H1 (cell line): ENCODE measurements around the gene KIDINS220. TPM values are rescaled to one million over a fixed set of nuclear protein-coding genes. Genes with fewer than 3 reads are reported as not detected.

Experiments
- CTCF ChIA-PET: fragments of 300-600 bp; sonication (Branson Sonifier 250); formaldehyde crosslinking; loops from one replicate; lab custom pipeline; 2021; ENCODE audit not compliant: partially characterized antibody; lab: Charles Lee
- POLR2A ChIA-PET: fragments of 300-600 bp; sonication (Branson Sonifier 250); formaldehyde crosslinking; loops from one replicate; lab custom pipeline; 2021; ENCODE audit warnings: inconsistent platforms; ENCODE audit not compliant: partially characterized antibody; lab: Charles Lee
- DNase-seq, 2 experiments: peaks; one replicate each; pipeline versions ENCODE4 v3.0.0 to v3.0.0-alpha.2; 2010 to 2022; ENCODE audit warnings: low spot score in 2 of 2, low read depth in 1 of 2, mixed read lengths in 1 of 2
- FAIRE-seq: peaks from 2 replicates; lab custom pipeline; 2011; peaks lifted over from hg19 to GRCh38; lab: Jason Lieb, UNC
- H2AFZ ChIP-seq: 2 replicates; pipeline ENCODE4 v1.8.1; 2012; ENCODE audit warnings: low read length, inconsistent platforms
- H2AK5ac ChIP-seq: 2 replicates; pipeline ENCODE4 v1.6.1; 2013; ENCODE audit warnings: low read depth, low read length
- H2BK120ac ChIP-seq: replicated peaks from 2 replicates; pipeline ENCODE3; 2013; ENCODE audit warnings: low read depth, low read length, inconsistent platforms
- H2BK12ac ChIP-seq: 2 replicates; pipeline ENCODE4 v1.6.1; 2013; ENCODE audit warnings: low read depth, low read length
- H2BK15ac ChIP-seq: 2 replicates; pipeline ENCODE4 v1.6.1; 2013; ENCODE audit warnings: low read length
- H2BK20ac ChIP-seq: 2 replicates; pipeline ENCODE4 v1.6.1; 2013; ENCODE audit warnings: low read length
- H2BK5ac ChIP-seq: 2 replicates; pipeline ENCODE4 v1.6.1; 2013; ENCODE audit warnings: low read depth, low read length
- H3K14ac ChIP-seq: 2 replicates; pipeline ENCODE4 v1.6.1; 2013; ENCODE audit warnings: inconsistent platforms; ENCODE audit not compliant: insufficient read length
- H3K18ac ChIP-seq: 2 replicates; pipeline ENCODE4 v1.6.1; 2013; ENCODE audit warnings: low read length; ENCODE audit errors: extremely low read depth
- H3K23ac ChIP-seq: 2 replicates; pipeline ENCODE4 v1.6.1; 2013; ENCODE audit warnings: inconsistent platforms; ENCODE audit not compliant: insufficient read length
- H3K23me2 ChIP-seq: 2 replicates; pipeline ENCODE4 v1.6.1; 2013; ENCODE audit warnings: low read depth, low read length
- H3K27ac ChIP-seq: 2 replicates; pipeline ENCODE4 v1.6.1; 2011; ENCODE audit warnings: low read depth, low read length, inconsistent platforms
- H3K27me3 ChIP-seq, 4 experiments: replicated peaks in 1 of 4; 1 replicate in 1 of 4; 2 replicates in 3 of 4; pipeline versions ENCODE4 v1.6.1 to v1.8.1; 2011 to 2013; ENCODE audit warnings: low read length in 3 of 4, mild to moderate bottlenecking in 3 of 4, inconsistent platforms in 2 of 4, mixed read lengths in 2 of 4, moderate library complexity in 1 of 4; ENCODE audit not compliant: control insufficient read depth in 3 of 4, insufficient read depth in 3 of 4; ENCODE audit errors: extremely low read depth in 1 of 4
- H3K36me3 ChIP-seq, 4 experiments: 2 replicates each; pipeline versions ENCODE4 v1.6.1 to v1.8.1; 2011 to 2013; ENCODE audit warnings: mild to moderate bottlenecking in 4 of 4, low read length in 3 of 4, moderate library complexity in 2 of 4, control low read depth in 1 of 4, inconsistent platforms in 1 of 4; ENCODE audit not compliant: insufficient read depth in 4 of 4, control insufficient read depth in 2 of 4
- H3K4ac ChIP-seq: replicated peaks from 2 replicates; pipeline ENCODE3; 2013; ENCODE audit warnings: low read length, low read depth, mixed read lengths, inconsistent platforms; ENCODE audit not compliant: insufficient read length
- H3K4me1 ChIP-seq, 4 experiments: replicated peaks in 1 of 4; 1 replicate in 1 of 4; 2 replicates in 3 of 4; pipeline versions ENCODE4 v1.6.1 to v1.8.1; 2011 to 2013; ENCODE audit warnings: low read length in 3 of 4, inconsistent platforms in 2 of 4, mixed read lengths in 1 of 4; ENCODE audit not compliant: insufficient read depth in 4 of 4, control insufficient read depth in 3 of 4
- H3K4me2 ChIP-seq, 2 experiments: 2 replicates each; pipeline versions ENCODE4 v1.6.1 to v1.8.1; 2011 to 2013; ENCODE audit warnings: low read depth in 2 of 2, low read length in 2 of 2, control low read depth in 1 of 2, inconsistent platforms in 1 of 2, mild to moderate bottlenecking in 1 of 2; ENCODE audit not compliant: insufficient read depth in 1 of 2
- H3K4me3 ChIP-seq, 4 experiments: fragments of 200-600, 300-600 bp in 1 of 4; sonication (generic), shearing (Covaris generic), sonication (Bioruptor Twin) in 1 of 4; 2 replicates each; pipeline versions ENCODE4 v1.5.1 to v1.8.1; 2011 to 2016; ENCODE audit warnings: low read length in 4 of 4, low read depth in 3 of 4, control low read depth in 2 of 4, inconsistent platforms in 2 of 4, mild to moderate bottlenecking in 2 of 4, mixed read lengths in 1 of 4, moderate library complexity in 1 of 4; ENCODE audit not compliant: insufficient read depth in 2 of 4; ENCODE audit errors: extremely low read depth in 1 of 4
- H3K56ac ChIP-seq: replicated peaks from 2 replicates; pipeline ENCODE3; 2013; ENCODE audit warnings: low read depth, mild to moderate bottlenecking, mixed read lengths, low read length, inconsistent platforms; ENCODE audit not compliant: insufficient read length
- H3K79me1 ChIP-seq: 2 replicates; pipeline ENCODE4 v1.6.1; 2013; ENCODE audit warnings: low read depth, low read length, control low read depth
- H3K79me2 ChIP-seq, 2 experiments: 2 replicates each; pipeline versions ENCODE4 v1.6.1 to v1.8.1; 2012 to 2013; ENCODE audit warnings: low read length in 2 of 2, mild to moderate bottlenecking in 2 of 2, inconsistent platforms in 1 of 2; ENCODE audit not compliant: insufficient read depth in 2 of 2, control insufficient read depth in 1 of 2
- H3K9ac ChIP-seq, 4 experiments: replicated peaks in 1 of 4; 1 replicate in 1 of 4; 2 replicates in 3 of 4; pipeline versions ENCODE4 v1.6.1 to v1.8.1; 2011 to 2013; ENCODE audit warnings: low read depth in 3 of 4, low read length in 3 of 4, control low read depth in 2 of 4, mild to moderate bottlenecking in 2 of 4, moderate library complexity in 2 of 4, inconsistent platforms in 1 of 4; ENCODE audit errors: extremely low read depth in 1 of 4
- H3K9me3 ChIP-seq, 2 experiments: 2 replicates each; pipeline versions ENCODE4 v1.6.1 to v1.8.1; 2012 to 2013; ENCODE audit warnings: mild to moderate bottlenecking in 2 of 2, moderate library complexity in 2 of 2, control low read depth in 1 of 2, inconsistent platforms in 1 of 2, low read depth in 1 of 2, low read length in 1 of 2, mixed read lengths in 1 of 2; ENCODE audit not compliant: insufficient read depth in 2 of 2
- H4K20me1 ChIP-seq, 2 experiments: replicated peaks in 1 of 2; 2 replicates each; pipeline versions ENCODE3 to v1.8.1; 2011 to 2013; ENCODE audit warnings: inconsistent platforms in 2 of 2, low read length in 2 of 2, mild to moderate bottlenecking in 1 of 2; ENCODE audit not compliant: insufficient read depth in 2 of 2, control insufficient read depth in 1 of 2
- H4K5ac ChIP-seq: 2 replicates; pipeline ENCODE4 v1.6.1; 2013; ENCODE audit warnings: low read length, low read depth, mixed read lengths, inconsistent platforms; ENCODE audit not compliant: insufficient read length
- H4K8ac ChIP-seq: 2 replicates; pipeline ENCODE4 v1.8.0; 2013; ENCODE audit warnings: mild to moderate bottlenecking, moderate library complexity, low read length, inconsistent platforms; ENCODE audit not compliant: insufficient read depth; ENCODE audit errors: extremely low read depth
- H4K91ac ChIP-seq: replicated peaks from 2 replicates; pipeline ENCODE3; 2013; ENCODE audit warnings: low read length, mixed read lengths, inconsistent platforms; ENCODE audit not compliant: insufficient read length
- CEBPB ChIP-seq: IDR thresholded peaks from 2 replicates; pipeline ENCODE4 v1.6.1; 2012; ENCODE audit warnings: low read depth, low read length
- CHD2 ChIP-seq: IDR thresholded peaks from 2 replicates; pipeline ENCODE4 v1.6.1; 2012; ENCODE audit warnings: low read length, improper control_type of control experiment
- POU5F1 ChIP-seq: IDR thresholded peaks from 2 replicates; pipeline ENCODE4 v1.6.1; 2011; ENCODE audit warnings: low read depth, mild to moderate bottlenecking, low read length, moderate library complexity
- TAF7 ChIP-seq: optimal IDR thresholded peaks from 2 replicates; pipeline ENCODE3; 2011; ENCODE audit warnings: low read depth, mild to moderate bottlenecking, inconsistent platforms, low read length, moderate library complexity, borderline replicate concordance
- WGBS, 2 experiments: shearing (Covaris generic) in 1 of 2; methylation state at CpG; one replicate each; pipeline versions ENCODE4 v1.1.6 to v1.1.7; 2013 to 2015; ENCODE audit warnings: low lambda C conversion rate in 2 of 2, mixed read lengths in 2 of 2, inconsistent platforms in 1 of 2, low coverage in 1 of 2, missing lambda C conversion rate in 1 of 2; ENCODE audit not compliant: insufficient replicate concordance in 2 of 2, insufficient coverage in 1 of 2, insufficient read length in 1 of 2; ENCODE audit errors: extremely low coverage in 1 of 2, missing lambda C conversion rate in 1 of 2; 5-methylcytosine and 5-hydroxymethylcytosine counted together
- polyA plus RNA-seq, 7 experiments: library from polyadenylated mRNA; depleted of rRNA in 3 of 7; stranded (reverse) in 5 of 7; unstranded in 2 of 7; fragments of >200 nt in 5 of 7; fragments of 200-250 nt in 2 of 7; gene quantifications; 1 replicate in 5 of 7; 2 replicates in 1 of 7; 4 replicates in 1 of 7; pipeline versions ENCODE4 v1.2.1 to v1.2.3, GENCODE V29; 2011 to 2013; ENCODE audit warnings: missing spikeins in 2 of 7, mixed read lengths in 2 of 7
- total RNA-seq: library from RNA; stranded (reverse); fragmentation: NEBNext Ultra II Directional; extraction: Animal tissue kit (Norgen Biotek cat#: 25700); gene quantifications from 2 replicates; pipeline ENCODE4 v1.2.1, GENCODE V29; 2021

KIDINS220 gene
- total and polyA plus RNA-seq, 2 of the 8 experiments (the other 6 are each of a cell fraction or from before 2014, with no cell fraction given) = 21.2 to 27.1 TPM

GRCh38 chr2:8833853-8834252 lies 3.6 kb downstream of the KIDINS220 start:
- CTCF ChIA-PET = interaction anchor here (1.0 to 1.4 kb wide), 2 partner anchors 21 to 277 kb away, joined by 3 to 4 read pairs; no protein-coding TSS in a partner anchor
- no peaks in the 10 kb centered on the region for H3K36me3 ChIP-seq

More at GRCh38 chr2:8833853-8834252, 3.6 kb downstream of the KIDINS220 start:
- Histone ChIP-seq H3K4me2 (no peak overlapping the region), H2BK120ac (no peak overlapping the region), H2BK20ac (no peak overlapping the region), H3K18ac (no peak overlapping the region), H3K27me3 (no peaks in the 10 kb centered on the region), H3K79me1 (peaks cover 3% of the 10 kb centered on the region), H4K20me1 (no peaks in the 10 kb centered on the region), H3K4ac (no peak overlapping the region), H3K79me2 (peaks cover 0 to 25% of the 10 kb centered on the region in 2 experiments; a peak in 2 of 4 replicates), H3K27ac (no peak overlapping the region), H2AK5ac (0 out of 2 replicates have a peak overlapping the region, but pooled peaks have one; percentile 39), H3K9ac (no peak overlapping the region), H3K4me1 (peaks cover 0 to 5% (median 2%) of the 10 kb centered on the region in 4 experiments; a peak in 4 of 7 replicates), H3K9me3 (no peaks in the 10 kb centered on the region), H3K14ac (no peak overlapping the region), H4K5ac (no peak overlapping the region), H4K8ac (no peak overlapping the region), H2BK5ac (no peak overlapping the region), H3K23me2 (no peaks in the 10 kb centered on the region), H4K91ac (no peak overlapping the region), H3K56ac (no peak overlapping the region), H2BK15ac (no peak overlapping the region), H2AFZ (no peak overlapping the region), H3K23ac (no peak overlapping the region), H2BK12ac (no peak overlapping the region), H3K4me3 (no peak overlapping the region)
- TF ChIP-seq POU5F1 = no peak
- no peak for TF ChIP-seq CEBPB
- no peak for TF ChIP-seq TAF7
- TF ChIP-seq CHD2 = no peak
- WGBS, 2 experiments = 88% methylated on average over 7 of the region's 7 CpGs; no CpG with 5 or more reads in 1 of the 2 experiments
- DNase-seq (no peak), FAIRE-seq (no peak)
- POLR2A ChIA-PET = no interaction called here
